HL-60 (cell line): Measurements from ENCODE around the gene ISG15.

Source experiments
- DNase-seq, 2 experiments: peaks; one replicate each; pipeline ENCODE4 v3.0.0-alpha.2; 2010 to 2020; ENCODE audit warnings: low read depth in 1 of 2, low spot score in 1 of 2
- H3K27ac ChIP-seq: fragments of 250-450 bp; sonication (Bioruptor Pico); replicated peaks from 2 replicates; pipeline ENCODE4 v1.5.1; 2020; ENCODE audit warnings: mild to moderate bottlenecking, moderate library complexity
- H3K27me3 ChIP-seq: fragments of 250-450 bp; sonication (Bioruptor Pico); 2 replicates; pipeline ENCODE4 v1.5.1; 2021; ENCODE audit warnings: mild to moderate bottlenecking, moderate library complexity; ENCODE audit not compliant: insufficient read depth, poor library complexity, severe bottlenecking
- H3K4me3 ChIP-seq: replicated peaks from 2 replicates; pipeline ENCODE4 v1.5.1; 2011; ENCODE audit warnings: mild to moderate bottlenecking, control low read depth, low read length; ENCODE audit not compliant: insufficient read depth
- CTCF ChIP-seq: IDR thresholded peaks from one replicate; pipeline ENCODE4 v1.5.1; 2011; ENCODE audit warnings: low read length, control low read depth, inconsistent platforms; ENCODE audit not compliant: insufficient read depth
- GABPA ChIP-seq: IDR thresholded peaks from 2 replicates; pipeline ENCODE4 v1.6.1; 2012; ENCODE audit warnings: low read depth
- POLR2AphosphoS5 ChIP-seq: IDR thresholded peaks from 2 replicates; pipeline ENCODE4 v1.6.1; 2012; ENCODE audit warnings: low read depth
- SPI1 ChIP-seq: IDR thresholded peaks from 2 replicates; pipeline ENCODE4 v1.6.1; 2012; ENCODE audit warnings: low read depth, mild to moderate bottlenecking, borderline replicate concordance
- TF ChIP-seq, protein P1 (sequence below): IDR thresholded peaks from 2 replicates; pipeline ENCODE4 v1.6.1; 2012; ENCODE audit warnings: low read depth; ENCODE audit not compliant: insufficient replicate concordance

Gene ISG15

DNA sequence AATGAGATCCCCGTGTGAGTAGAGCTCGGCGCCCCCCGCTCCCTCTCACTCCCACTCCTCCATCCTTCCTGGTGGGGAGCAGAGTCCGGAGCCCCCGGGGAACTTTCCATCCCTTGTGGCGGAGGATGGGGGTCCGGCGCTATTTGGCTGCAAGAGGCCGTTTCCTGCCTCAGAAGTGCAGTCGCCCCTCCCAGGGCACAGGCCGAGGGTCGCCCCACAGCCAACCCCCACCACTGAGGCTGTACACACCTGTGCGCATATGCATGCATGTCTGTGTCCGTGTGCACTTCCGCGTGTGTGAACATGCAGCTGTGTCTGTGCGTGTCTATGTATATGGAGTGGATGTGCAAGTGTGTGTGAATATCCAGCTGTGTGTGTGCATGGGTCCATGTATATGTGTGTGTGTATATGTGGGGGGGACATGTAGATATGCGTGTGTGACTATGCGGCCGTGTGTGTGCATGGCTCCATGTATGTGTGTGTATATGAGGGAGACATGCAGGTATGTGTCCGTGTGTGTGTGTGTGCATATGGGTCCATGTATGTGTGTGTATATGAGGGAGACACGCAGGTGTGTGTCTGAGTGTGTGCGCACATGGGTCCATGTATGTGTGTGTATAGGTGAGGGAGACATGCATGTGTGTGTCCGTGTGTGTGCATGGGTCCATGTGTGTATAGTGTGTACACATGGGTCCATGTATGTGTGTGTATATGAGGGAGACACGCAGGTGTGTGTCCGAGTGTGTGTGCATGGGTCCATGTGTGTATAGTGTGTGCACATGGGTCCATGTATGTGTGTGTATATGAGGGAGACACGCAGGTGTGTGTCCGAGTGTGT lies 38.9 kb downstream of the ISG15 start:
- Histone ChIP-seq H3K4me3 (no peak overlapping the region), H3K27me3 (no peaks in the 10 kb centered on the region), H3K27ac (no peak overlapping the region)
- DNase-seq: no peak
- TF ChIP-seq POLR2AphosphoS5: no peak
- TF ChIP-seq, protein P1, sequence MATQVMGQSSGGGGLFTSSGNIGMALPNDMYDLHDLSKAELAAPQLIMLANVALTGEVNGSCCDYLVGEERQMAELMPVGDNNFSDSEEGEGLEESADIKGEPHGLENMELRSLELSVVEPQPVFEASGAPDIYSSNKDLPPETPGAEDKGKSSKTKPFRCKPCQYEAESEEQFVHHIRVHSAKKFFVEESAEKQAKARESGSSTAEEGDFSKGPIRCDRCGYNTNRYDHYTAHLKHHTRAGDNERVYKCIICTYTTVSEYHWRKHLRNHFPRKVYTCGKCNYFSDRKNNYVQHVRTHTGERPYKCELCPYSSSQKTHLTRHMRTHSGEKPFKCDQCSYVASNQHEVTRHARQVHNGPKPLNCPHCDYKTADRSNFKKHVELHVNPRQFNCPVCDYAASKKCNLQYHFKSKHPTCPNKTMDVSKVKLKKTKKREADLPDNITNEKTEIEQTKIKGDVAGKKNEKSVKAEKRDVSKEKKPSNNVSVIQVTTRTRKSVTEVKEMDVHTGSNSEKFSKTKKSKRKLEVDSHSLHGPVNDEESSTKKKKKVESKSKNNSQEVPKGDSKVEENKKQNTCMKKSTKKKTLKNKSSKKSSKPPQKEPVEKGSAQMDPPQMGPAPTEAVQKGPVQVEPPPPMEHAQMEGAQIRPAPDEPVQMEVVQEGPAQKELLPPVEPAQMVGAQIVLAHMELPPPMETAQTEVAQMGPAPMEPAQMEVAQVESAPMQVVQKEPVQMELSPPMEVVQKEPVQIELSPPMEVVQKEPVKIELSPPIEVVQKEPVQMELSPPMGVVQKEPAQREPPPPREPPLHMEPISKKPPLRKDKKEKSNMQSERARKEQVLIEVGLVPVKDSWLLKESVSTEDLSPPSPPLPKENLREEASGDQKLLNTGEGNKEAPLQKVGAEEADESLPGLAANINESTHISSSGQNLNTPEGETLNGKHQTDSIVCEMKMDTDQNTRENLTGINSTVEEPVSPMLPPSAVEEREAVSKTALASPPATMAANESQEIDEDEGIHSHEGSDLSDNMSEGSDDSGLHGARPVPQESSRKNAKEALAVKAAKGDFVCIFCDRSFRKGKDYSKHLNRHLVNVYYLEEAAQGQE: no peak

GRCh38 chr1:1053022-1053421 lies 39.7 kb downstream of the ISG15 start:
- peaks cover under 1% of the 10 kb centered on the region for H3K27me3 ChIP-seq
- H3K4me3 ChIP-seq: no peak overlapping the region
- no peak for DNase-seq
- no peak overlapping the region for H3K27ac ChIP-seq
- TF ChIP-seq, protein P1: no peak
- no peak for TF ChIP-seq GABPA
- TF ChIP-seq CTCF: no peak
- no peak for TF ChIP-seq SPI1
- TF ChIP-seq POLR2AphosphoS5: no peak

DNA sequence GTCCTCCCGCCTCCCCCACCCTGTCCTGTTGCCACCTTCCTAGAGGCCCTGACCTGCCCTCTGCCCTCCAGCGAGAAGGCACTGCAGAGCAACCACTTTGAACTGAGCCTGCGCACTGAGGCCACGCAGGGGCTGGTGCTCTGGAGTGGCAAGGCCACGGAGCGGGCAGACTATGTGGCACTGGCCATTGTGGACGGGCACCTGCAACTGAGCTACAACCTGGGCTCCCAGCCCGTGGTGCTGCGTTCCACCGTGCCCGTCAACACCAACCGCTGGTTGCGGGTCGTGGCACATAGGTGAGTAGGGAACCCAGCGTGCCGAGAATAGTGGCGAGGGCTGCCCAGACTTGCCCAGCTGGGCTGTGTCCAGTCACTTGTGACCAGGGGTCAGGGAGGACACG lies 40.4 kb downstream of the ISG15 start:
- TF ChIP-seq POLR2AphosphoS5 (no peak), CTCF (no peak), GABPA (no peak)
- Histone ChIP-seq H3K4me3 (no peak overlapping the region), H3K27ac (no peak overlapping the region), H3K27me3 (peaks cover 5% of the 10 kb centered on the region)
- DNase-seq: no peak

- H3K27ac ChIP-seq: no peak overlapping the region
- H3K4me3 ChIP-seq: no peak overlapping the region
- H3K27me3 ChIP-seq: peaks cover 10% of the 10 kb centered on the region
- DNase-seq: no peak
- TF ChIP-seq, protein P1: no peak
- no peak for TF ChIP-seq GABPA
- no peak for TF ChIP-seq POLR2AphosphoS5
- no peak for TF ChIP-seq SPI1
- TF ChIP-seq CTCF: no peak
Measured at GRCh38 chr1:1054099-1054700, 40.9 kb downstream of the ISG15 start.
